Astrocyte of the spinal cord (primary cell): ENCODE results near the gene TRIO.

Experiments
- DNase-seq: peaks from one replicate; pipeline ENCODE4 v3.0.0; 2011; ENCODE audit warnings: low read depth, low spot score
- H3K4me3 ChIP-seq: 2 replicates; pipeline ENCODE4 v1.5.1; 2011; ENCODE audit warnings: low read depth, mild to moderate bottlenecking, low read length, moderate library complexity
- in situ Hi-C: cut with HindIII; loops from 2 replicates; pipeline ENCODE4 v1.10.0; 2017; ENCODE audit warnings: low sequenced_read_pairs
- TF ChIP-seq, protein P1 (sequence below): IDR thresholded peaks from 2 replicates; pipeline ENCODE4 v1.5.1; 2012; ENCODE audit warnings: low read depth, mild to moderate bottlenecking, low read length, inconsistent platforms

Gene TRIO

DNA sequence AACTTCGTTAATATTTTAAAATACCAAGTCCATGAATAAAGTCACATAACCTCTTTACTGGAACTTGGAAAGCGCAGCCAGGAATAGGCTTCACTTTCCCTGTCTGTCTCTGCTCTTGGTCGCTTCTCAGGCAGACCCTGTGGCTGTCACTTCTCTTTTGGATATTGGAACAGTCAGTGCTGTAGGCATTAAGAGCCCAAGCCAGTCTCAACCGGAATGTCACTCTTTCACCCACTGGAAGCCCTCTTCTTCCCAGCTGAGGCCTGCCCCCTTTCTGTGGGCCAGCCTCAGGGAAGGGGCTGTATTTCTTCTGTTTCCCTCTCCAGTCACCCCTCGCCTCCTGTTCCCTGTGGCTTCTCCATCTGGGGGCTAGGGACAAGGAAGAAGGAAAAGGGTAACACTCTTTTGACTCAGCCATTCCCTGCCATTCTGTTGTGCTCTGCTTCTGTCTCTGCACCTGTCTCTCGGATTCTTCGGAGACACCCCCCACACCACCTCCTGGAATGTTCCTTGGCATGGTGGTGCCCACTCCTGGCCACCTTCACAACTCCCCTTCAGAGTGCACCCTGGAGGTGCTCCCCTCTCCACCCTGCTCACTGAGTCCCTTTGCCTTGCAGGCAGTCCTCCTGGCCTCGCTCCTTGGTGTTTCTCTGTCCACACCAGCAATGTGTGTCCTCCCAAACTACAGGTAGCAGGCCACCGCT is 103.4 kb downstream of the TRIO start:
- in situ Hi-C loops = no loop called here
- no peak for DNase-seq
- TF ChIP-seq, protein P1, sequence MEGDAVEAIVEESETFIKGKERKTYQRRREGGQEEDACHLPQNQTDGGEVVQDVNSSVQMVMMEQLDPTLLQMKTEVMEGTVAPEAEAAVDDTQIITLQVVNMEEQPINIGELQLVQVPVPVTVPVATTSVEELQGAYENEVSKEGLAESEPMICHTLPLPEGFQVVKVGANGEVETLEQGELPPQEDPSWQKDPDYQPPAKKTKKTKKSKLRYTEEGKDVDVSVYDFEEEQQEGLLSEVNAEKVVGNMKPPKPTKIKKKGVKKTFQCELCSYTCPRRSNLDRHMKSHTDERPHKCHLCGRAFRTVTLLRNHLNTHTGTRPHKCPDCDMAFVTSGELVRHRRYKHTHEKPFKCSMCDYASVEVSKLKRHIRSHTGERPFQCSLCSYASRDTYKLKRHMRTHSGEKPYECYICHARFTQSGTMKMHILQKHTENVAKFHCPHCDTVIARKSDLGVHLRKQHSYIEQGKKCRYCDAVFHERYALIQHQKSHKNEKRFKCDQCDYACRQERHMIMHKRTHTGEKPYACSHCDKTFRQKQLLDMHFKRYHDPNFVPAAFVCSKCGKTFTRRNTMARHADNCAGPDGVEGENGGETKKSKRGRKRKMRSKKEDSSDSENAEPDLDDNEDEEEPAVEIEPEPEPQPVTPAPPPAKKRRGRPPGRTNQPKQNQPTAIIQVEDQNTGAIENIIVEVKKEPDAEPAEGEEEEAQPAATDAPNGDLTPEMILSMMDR = no peak
- H3K4me3 ChIP-seq = no peak overlapping the region

DNA sequence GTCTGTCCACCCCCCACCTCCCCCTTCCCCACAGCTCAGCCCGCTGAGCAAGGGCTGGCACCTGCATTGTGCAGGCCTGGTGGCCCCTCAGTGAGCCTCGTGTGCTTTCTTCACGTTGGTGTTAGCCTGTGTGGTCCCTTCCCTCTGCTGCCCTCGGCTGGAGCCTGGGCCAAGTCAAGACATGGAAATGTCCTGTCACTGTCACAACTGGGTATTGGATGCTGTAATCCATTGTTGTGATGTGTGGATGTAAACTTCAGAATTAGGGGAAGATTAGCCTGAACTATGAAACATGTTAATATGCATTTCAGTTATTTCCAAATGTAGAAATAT is 103.9 kb downstream of the TRIO start:
- DNase-seq = no peak
- in situ Hi-C loops = no loop called here

DNA sequence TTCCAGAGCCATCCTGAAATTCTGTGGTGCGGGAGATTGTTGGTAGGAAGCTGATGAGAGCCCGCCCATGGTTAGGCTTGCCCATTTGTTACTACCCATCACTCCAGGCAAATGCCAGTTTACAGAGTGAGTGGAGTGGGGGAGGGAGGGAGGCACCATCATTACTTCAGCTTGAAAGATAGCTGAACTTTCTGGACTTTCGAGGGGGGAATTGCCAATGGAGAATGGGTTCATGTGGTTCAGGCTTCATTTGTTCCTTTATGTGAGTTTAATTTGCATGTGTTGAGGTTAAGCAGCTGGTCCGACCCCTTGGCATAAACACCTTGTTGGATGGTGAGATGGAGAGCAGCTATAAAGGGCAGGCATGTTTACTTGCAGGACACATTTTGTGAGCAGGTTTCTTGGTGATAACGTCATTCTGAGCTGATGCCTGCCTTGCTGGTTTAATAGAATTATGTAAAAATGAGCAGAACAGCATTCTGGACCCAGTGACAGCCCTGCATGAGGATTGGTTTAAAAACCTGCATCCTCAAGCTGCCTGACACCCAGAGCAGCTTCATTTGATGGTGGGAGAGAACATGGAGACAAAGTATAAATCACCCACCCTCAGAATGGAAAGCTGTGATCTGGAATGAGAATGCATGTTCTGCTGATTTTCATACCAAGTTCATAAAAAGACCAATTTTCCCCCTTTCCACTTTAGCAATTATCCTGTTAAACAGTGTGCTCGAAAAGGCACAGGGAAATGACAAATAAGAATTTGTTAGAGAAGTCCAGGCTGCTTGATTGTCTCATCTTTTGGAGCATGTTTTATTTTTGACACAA is 106.3 kb downstream of the TRIO start:
- H3K4me3 ChIP-seq = no peak overlapping the region
- TF ChIP-seq, protein P1 = no peak
- in situ Hi-C loops = loop anchor here (25.0 kb wide), 1 partner anchor 262 kb away; no protein-coding TSS in a partner anchor
- DNase-seq = no peak

More for the DNA sequence above, 103.9 kb downstream of the TRIO start:
- TF ChIP-seq, protein P1 = no peak
- no peak overlapping the region for H3K4me3 ChIP-seq

DNA sequence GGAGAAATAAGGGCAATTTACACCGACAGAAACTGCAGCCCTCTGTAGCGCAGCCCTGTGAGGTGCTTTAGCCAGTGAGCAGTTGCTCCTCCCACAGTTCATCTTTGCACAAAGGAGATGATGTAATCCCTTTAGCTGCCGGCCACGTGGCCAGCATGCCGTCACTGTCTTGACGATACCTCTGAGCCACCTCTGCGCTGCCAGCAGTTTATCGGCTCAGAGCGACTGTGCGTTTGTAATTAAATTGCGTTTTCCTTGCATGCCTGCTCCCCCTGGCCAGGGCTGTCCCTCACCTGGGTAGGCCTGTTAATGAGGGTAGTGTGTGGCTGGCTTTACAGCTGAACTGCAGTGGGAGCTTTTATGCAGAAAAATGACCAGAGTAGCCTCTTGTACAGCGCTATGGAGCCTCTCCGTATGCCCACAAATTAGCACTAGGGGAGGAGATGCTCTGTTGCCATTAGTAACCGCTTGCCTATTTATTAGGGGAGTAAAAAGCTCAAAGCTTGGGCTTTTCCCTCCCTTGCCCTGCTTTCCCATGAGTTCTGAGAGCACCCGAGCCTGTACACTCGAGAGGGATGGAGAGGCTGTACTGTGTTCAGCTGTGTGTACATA is 107.0 kb downstream of the TRIO start:
- H3K4me3 ChIP-seq = no peak overlapping the region
- in situ Hi-C loops = loop anchor here (25.0 kb wide), 1 partner anchor 263 kb away; no protein-coding TSS in a partner anchor
- DNase-seq = peak; percentile 88
- TF ChIP-seq, protein P1 = no peak

DNA sequence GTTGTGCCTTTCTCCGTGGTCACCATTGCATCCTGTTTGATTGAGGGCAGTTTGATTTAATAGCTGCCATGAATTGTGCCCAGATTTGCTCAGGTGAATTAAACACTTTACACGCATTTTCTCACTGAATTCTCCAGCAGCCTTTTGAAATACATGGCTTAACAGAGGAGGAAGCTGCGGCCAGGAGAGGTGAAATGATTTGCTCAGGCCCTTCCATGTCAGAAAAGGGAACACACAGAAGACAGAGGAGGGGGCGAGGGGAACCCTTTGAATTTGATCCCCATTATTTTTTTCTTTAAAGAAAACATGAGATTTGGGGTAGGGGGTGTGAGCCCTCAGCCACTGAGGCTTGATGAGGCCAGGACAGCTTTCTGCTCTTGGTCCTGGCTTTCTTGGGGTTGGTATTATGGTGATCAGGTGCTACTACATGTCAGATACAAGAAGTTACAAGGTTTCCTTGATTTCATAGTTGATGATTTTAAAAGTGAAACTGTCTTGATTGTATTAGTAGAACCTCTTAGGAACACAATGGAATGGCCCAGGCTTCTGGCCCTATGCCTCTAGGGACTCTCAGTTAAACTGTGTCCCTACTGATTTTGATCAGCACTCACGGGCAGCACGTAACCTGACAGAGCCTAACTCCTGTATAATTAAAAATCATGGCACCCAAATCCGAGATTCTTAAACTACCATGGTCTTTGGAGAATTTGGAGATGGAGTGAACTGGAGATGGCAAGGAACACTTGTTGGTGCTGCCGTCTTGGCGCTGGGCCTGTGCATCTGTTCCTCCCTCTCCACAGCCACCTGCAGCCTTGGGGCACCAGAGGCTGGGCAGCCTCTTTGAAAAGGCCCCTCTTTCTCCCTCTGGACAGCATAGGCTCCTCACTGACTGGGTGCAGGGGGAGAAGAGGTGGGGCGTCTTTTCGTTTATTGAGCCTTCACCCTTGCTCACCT is 107.9 kb downstream of the TRIO start:
- DNase-seq = no peak
- no peak overlapping the region for H3K4me3 ChIP-seq
- TF ChIP-seq, protein P1 = no peak
- in situ Hi-C loops = loop anchor here (25.0 kb wide), 1 partner anchor 264 kb away; no protein-coding TSS in a partner anchor
